Peyer's patch (tissue), 4 donors: ENCODE data around the gene SERTAD1.

Experiments
- POLR2A ChIP-seq, 2 donors: fragments of 450-650 bp; IDR thresholded peaks; one replicate each; pipeline ENCODE4 v1.5.1; 2017; ENCODE audit warnings: antibody characterized with exemption in 2 of 2, mild to moderate bottlenecking in 2 of 2, moderate library complexity in 2 of 2
- TF ChIP-seq, protein P1 (sequence below), 6 experiments: fragments of 450-650 bp in 4 of 6; fragments of 200-600 bp in 2 of 6; sonication (generic) in 1 of 6; IDR thresholded peaks; one replicate each; pipeline ENCODE4 v1.5.1; 2017 to 2019; ENCODE audit warnings: antibody characterized with exemption in 6 of 6, mild to moderate bottlenecking in 3 of 6, moderate library complexity in 1 of 6

DNA sequence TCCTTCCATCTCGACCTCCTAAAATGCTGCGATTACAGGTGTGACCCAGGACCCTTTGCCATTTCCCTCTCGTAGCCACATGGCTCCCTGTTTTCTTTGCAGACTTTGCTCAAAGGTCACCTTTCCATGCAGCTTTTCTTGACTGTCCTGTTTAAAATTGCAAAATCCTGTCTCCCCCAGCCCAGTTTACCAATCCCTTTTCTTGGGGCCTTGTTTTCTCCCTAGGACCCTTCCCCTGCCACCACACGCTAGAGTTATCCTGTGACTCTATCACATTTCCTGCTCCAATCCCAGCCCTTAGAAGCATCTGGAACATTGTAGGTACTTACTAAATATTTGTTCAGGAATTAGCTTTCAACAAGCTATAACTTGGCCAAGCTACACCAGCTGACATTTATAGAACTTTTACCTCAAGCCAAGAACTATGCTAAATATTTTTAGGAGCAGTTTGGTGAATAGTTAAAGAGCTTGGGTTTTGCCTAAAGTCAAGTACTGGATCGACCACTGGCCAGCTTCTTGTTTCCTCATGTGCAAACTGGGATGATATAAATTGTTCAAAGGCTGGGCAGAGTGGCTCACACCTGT lies 27.5 kb upstream of the SERTAD1 start:
- TF ChIP-seq, protein P1, sequence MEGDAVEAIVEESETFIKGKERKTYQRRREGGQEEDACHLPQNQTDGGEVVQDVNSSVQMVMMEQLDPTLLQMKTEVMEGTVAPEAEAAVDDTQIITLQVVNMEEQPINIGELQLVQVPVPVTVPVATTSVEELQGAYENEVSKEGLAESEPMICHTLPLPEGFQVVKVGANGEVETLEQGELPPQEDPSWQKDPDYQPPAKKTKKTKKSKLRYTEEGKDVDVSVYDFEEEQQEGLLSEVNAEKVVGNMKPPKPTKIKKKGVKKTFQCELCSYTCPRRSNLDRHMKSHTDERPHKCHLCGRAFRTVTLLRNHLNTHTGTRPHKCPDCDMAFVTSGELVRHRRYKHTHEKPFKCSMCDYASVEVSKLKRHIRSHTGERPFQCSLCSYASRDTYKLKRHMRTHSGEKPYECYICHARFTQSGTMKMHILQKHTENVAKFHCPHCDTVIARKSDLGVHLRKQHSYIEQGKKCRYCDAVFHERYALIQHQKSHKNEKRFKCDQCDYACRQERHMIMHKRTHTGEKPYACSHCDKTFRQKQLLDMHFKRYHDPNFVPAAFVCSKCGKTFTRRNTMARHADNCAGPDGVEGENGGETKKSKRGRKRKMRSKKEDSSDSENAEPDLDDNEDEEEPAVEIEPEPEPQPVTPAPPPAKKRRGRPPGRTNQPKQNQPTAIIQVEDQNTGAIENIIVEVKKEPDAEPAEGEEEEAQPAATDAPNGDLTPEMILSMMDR (IDR thresholded peaks at IDR 0.05) = no peak
- no peak for TF ChIP-seq POLR2A (IDR thresholded peaks at IDR 0.05)
